Liver (tissue), 3 donors: ENCODE measurements around the gene RNF157.

Source experiments
- GABPA ChIP-seq, 2 donors: IDR thresholded peaks in 1 of 2; conservative IDR thresholded peaks in 1 of 2; 2 replicates each; pipeline ENCODE4 v1.6.1; 2016; ENCODE audit warnings: antibody characterized with exemption in 2 of 2, mild to moderate bottlenecking in 1 of 2, moderate library complexity in 1 of 2
- HNF4G ChIP-seq: IDR thresholded peaks from 2 replicates; pipeline ENCODE4 v1.6.1; 2016; ENCODE audit warnings: antibody characterized with exemption
- RAD21 ChIP-seq, 2 donors: IDR thresholded peaks; 2 replicates each; pipeline ENCODE4 v1.6.1; 2016; ENCODE audit warnings: antibody characterized with exemption in 2 of 2, mild to moderate bottlenecking in 2 of 2
- SP1 ChIP-seq: IDR thresholded peaks from 2 replicates; pipeline ENCODE4 v1.6.1; 2018; ENCODE audit warnings: antibody characterized with exemption, mild to moderate bottlenecking
- TAF1 ChIP-seq: conservative IDR thresholded peaks from 2 replicates; pipeline ENCODE4 v1.6.1; 2016; ENCODE audit warnings: antibody characterized with exemption, mild to moderate bottlenecking
- TF ChIP-seq, protein P1 (sequence below): fragments of 150-350 bp; IDR thresholded peaks from 2 replicates; pipeline ENCODE4 v1.5.1; 2017; ENCODE audit warnings: improper control_type of control experiment, low read depth, low read length; ENCODE audit not compliant: missing input control
- TF ChIP-seq, protein P2 (sequence below): IDR thresholded peaks from 2 replicates; pipeline ENCODE4 v1.6.1; 2016; ENCODE audit warnings: antibody characterized with exemption
- TF ChIP-seq, protein P3 (sequence below): IDR thresholded peaks from 2 replicates; pipeline ENCODE4 v1.6.1; 2016; ENCODE audit warnings: antibody characterized with exemption, mild to moderate bottlenecking
- TF ChIP-seq, protein P4 (sequence below): IDR thresholded peaks from 2 replicates; pipeline ENCODE4 v1.6.1; 2016; ENCODE audit warnings: antibody characterized with exemption
- TF ChIP-seq, protein P5 (sequence below): IDR thresholded peaks from 2 replicates; pipeline ENCODE4 v1.6.1; 2016; ENCODE audit warnings: antibody characterized with exemption
- donor health status: healthy.
- donor health status: healthy.

DNA sequence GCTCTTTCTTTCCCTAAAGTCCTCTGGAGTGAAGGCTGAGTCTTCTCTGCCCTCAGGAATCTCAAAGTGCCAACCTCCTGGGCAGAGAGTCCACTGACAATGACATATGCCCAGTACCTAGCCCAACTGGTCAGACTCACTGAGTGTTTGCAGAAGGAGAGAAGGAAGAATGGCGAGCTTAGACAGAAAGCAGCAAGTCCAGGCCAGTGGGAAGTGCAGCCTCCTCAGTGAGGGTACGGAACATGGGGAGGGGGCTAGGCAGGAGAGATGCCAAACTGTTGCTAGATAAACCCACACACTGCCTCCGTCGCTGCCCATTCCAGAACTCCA lies 137.4 kb downstream of the RNF157 start:
- TF ChIP-seq, protein P1, sequence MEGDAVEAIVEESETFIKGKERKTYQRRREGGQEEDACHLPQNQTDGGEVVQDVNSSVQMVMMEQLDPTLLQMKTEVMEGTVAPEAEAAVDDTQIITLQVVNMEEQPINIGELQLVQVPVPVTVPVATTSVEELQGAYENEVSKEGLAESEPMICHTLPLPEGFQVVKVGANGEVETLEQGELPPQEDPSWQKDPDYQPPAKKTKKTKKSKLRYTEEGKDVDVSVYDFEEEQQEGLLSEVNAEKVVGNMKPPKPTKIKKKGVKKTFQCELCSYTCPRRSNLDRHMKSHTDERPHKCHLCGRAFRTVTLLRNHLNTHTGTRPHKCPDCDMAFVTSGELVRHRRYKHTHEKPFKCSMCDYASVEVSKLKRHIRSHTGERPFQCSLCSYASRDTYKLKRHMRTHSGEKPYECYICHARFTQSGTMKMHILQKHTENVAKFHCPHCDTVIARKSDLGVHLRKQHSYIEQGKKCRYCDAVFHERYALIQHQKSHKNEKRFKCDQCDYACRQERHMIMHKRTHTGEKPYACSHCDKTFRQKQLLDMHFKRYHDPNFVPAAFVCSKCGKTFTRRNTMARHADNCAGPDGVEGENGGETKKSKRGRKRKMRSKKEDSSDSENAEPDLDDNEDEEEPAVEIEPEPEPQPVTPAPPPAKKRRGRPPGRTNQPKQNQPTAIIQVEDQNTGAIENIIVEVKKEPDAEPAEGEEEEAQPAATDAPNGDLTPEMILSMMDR, result no peak
- no peak for TF ChIP-seq RAD21 (IDR thresholded peaks at IDR 0.05)
- TF ChIP-seq, protein P2, sequence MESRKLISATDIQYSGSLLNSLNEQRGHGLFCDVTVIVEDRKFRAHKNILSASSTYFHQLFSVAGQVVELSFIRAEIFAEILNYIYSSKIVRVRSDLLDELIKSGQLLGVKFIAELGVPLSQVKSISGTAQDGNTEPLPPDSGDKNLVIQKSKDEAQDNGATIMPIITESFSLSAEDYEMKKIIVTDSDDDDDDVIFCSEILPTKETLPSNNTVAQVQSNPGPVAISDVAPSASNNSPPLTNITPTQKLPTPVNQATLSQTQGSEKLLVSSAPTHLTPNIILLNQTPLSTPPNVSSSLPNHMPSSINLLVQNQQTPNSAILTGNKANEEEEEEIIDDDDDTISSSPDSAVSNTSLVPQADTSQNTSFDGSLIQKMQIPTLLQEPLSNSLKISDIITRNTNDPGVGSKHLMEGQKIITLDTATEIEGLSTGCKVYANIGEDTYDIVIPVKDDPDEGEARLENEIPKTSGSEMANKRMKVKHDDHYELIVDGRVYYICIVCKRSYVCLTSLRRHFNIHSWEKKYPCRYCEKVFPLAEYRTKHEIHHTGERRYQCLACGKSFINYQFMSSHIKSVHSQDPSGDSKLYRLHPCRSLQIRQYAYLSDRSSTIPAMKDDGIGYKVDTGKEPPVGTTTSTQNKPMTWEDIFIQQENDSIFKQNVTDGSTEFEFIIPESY, result no peak
- TF ChIP-seq, protein P3, sequence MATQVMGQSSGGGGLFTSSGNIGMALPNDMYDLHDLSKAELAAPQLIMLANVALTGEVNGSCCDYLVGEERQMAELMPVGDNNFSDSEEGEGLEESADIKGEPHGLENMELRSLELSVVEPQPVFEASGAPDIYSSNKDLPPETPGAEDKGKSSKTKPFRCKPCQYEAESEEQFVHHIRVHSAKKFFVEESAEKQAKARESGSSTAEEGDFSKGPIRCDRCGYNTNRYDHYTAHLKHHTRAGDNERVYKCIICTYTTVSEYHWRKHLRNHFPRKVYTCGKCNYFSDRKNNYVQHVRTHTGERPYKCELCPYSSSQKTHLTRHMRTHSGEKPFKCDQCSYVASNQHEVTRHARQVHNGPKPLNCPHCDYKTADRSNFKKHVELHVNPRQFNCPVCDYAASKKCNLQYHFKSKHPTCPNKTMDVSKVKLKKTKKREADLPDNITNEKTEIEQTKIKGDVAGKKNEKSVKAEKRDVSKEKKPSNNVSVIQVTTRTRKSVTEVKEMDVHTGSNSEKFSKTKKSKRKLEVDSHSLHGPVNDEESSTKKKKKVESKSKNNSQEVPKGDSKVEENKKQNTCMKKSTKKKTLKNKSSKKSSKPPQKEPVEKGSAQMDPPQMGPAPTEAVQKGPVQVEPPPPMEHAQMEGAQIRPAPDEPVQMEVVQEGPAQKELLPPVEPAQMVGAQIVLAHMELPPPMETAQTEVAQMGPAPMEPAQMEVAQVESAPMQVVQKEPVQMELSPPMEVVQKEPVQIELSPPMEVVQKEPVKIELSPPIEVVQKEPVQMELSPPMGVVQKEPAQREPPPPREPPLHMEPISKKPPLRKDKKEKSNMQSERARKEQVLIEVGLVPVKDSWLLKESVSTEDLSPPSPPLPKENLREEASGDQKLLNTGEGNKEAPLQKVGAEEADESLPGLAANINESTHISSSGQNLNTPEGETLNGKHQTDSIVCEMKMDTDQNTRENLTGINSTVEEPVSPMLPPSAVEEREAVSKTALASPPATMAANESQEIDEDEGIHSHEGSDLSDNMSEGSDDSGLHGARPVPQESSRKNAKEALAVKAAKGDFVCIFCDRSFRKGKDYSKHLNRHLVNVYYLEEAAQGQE, result no peak
- TF ChIP-seq GABPA (IDR thresholded peaks at IDR 0.05 in 1 of 2, conservative IDR thresholded peaks at IDR 0.05 in 1 of 2), result no peak
- TF ChIP-seq, protein P4, sequence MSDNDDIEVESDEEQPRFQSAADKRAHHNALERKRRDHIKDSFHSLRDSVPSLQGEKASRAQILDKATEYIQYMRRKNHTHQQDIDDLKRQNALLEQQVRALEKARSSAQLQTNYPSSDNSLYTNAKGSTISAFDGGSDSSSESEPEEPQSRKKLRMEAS, result no peak
- no peak for TF ChIP-seq SP1
- TF ChIP-seq HNF4G, result no peak
- TF ChIP-seq TAF1, result no peak
- TF ChIP-seq, protein P5, sequence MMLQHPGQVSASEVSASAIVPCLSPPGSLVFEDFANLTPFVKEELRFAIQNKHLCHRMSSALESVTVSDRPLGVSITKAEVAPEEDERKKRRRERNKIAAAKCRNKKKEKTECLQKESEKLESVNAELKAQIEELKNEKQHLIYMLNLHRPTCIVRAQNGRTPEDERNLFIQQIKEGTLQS, result no peak
